HG02938 (cell line): ENCODE measurements around the gene SBNO2.
"Not testable (repeated sequence)": the region's sequence is repeated elsewhere in the genome, so short reads cannot be mapped to it uniquely, and the experiment has no call there.

Source experiments
- ATAC-seq: cut with Tn5 transposase; IDR thresholded peaks from one replicate; pipeline ENCODE4 v1.9.1; 2021; ENCODE audit warnings: mild to moderate bottlenecking, moderate library complexity; ENCODE audit not compliant: unreplicated experiment

SBNO2 gene

DNA sequence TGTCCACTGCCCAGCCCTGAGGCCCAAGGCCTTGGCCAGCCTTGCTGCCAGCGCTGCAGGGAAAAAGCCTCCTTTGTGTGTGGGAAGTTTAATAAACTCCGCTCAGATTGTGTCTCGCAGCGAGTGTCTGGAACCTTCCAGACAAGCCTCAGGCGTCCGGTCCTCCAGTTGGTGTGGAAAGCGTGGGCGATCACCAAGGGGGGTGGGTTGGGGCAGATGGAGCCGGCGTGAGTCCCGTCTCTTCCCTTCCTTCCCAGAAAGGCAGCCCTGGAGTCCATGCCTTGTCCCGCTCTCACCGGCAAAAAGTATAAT lies 36.1 kb upstream of the SBNO2 start:
- ATAC-seq, result no peak

DNA sequence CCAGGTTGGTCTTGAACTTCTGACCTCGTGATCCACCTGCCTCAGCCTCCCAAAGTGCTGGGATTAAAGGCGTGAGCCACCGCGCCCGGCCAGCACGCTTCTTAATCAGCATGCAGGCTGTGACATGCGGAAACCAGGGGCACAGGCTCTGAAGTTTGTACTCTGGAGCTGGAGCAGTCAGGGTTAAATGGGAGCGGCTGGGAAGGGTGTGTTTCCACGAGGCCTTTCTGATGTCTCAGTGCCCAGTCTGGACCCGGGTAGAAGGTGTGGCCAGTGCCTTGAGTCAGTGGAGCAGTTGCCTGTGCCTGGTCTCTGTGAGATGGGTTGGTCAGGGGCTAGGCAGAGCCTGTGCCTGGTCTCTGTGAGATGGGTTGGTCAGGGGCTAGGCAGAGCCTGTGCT lies 34.8 kb upstream of the SBNO2 start:
- ATAC-seq, result not testable (repeated sequence)

DNA sequence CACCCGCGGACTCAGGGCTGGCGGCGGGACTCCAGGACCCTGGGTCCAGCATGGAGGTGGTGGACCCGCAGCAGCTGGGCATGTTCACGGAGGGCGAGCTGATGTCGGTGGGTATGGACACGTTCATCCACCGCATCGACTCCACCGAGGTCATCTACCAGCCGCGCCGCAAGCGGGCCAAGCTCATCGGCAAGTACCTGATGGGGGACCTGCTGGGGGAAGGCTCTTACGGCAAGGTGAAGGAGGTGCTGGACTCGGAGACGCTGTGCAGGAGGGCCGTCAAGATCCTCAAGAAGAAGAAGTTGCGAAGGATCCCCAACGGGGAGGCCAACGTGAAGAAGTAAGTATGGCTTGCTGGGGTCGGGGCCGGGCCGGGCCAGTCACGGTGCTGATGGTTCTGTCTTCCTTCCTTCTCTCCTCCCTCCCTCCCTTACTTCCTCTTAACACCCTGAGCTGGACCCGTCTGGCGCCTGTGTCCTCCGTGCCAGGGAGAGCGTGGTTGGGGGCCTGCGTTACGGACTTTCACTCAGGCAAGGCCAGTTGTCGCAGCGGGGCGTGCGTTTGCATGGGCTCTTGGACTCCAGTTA lies 32.9 kb upstream of the SBNO2 start:
- ATAC-seq, result no peak

DNA sequence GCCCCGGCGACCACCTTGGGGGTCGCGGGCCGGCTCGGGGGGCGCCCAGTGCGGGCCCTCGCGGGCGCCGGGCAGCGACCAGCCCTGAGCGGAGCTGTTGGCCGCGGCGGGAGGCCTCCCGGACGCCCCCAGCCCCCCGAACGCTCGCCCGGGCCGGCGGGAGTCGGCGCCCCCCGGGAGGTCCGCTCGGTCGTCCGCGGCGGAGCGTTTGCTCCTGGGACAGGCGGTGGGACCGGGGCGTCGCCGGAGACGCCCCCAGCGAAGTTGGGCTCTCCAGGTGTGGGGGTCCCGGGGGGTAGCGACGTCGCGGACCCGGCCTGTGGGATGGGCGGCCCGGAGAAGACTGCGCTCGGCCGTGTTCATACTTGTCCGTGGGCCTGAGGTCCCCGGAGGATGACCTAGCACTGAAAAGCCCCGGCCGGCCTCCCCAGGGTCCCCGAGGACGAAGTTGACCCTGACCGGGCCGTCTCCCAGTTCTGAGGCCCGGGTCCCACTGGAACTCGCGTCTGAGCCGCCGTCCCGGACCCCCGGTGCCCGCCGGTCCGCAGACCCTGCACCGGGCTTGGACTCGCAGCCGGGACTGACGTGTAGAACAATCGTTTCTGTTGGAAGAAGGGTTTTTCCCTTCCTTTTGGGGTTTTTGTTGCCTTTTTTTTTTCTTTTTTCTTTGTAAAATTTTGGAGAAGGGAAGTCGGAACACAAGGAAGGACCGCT lies 32.2 kb upstream of the SBNO2 start:
- ATAC-seq, result no peak

DNA sequence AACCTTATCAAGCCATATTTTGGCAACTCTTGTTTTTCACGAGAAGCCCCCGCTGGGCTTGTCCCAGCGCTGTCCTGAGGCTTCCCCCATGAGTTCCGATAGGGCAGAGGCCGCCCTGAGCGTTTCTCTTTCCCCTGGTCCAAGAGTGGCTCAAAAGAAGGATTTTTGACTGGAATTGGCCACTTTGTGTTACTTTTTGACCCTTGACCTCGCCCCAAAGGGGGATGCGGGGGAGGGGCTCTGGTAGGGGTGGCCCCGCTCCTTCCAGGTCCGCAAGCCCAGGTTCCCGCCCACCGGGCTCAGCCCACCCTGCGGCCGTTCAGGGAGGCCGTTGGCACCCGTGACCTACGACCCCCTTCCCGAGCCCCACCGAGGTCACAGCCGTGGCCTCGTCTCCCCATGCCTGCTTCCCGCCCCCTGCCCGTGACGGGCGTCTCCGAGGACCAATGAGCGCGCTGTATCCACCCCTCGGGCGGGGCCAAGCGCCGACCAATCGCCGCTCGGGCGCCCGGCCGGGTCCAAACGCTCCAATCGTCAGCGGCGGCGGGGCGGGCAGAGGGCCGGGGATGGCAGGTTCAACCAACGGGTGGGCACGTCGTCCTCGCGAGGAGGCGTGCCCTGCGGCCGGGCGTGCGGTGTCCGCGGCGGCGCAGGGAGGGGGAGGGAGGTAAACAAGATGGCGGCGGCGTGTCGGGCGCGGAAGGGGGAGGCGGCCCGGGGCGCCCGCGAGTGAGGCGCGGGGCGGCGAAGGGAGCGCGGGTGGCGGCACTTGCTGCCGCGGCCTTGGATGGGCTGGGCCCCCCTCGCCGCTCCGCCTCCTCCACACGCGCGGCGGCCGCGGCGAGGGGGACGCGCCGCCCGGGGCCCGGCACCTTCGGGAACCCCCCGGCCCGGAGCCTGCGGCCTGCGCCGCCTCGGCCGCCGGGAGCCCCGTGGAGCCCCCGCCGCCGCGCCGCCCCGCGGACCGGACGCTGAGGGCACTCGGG lies 31.3 kb upstream of the SBNO2 start, which contains the start of gene STK11:
Gene STK11 (plus strand): TSS at position 665 of the 986 bp plus-strand sequence. CDS start 1,136 bp downstream, outside the sequence.
- ATAC-seq, result peak; percentile 79

DNA sequence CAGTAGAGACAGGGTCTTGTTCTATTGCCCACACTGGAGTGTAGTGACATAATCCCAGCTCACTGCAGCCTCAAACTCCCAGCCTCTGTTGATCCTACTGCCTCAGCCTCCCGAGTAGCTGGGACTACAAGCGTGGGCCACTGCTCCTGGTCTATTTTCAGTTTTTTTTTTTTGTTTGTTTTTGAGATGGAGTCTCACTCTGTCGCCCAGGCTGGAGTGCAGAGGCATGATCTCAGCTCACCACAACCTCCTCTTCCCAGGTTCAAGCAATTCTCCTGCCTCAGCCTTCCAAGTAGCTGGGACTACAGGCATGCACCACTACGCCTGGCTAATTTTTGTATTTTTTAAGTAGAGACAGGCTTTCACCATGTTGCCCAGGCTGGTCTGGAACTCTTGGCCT lies 26.5 kb upstream of the SBNO2 start:
- ATAC-seq, result not testable (repeated sequence)

DNA sequence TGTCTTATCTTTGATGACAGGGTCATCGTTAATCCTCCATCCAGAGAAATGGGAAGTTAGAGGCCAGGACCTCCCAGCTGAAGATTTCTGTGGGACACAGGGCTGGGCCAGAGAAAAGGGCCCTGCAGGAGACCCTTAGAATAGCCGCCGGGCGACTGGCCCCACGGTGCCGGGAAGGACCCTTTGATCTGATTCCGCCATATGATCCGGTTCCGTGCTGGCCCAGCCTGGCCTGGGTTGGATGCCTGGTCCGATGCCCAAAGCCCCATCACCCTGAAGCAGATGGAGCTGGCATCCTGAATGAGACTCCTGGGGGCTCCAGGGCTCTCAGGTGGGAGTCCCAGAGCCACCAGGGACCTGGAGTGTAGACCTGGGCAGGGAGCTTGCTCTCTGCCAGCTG lies 25.5 kb upstream of the SBNO2 start:
- no peak for ATAC-seq

DNA sequence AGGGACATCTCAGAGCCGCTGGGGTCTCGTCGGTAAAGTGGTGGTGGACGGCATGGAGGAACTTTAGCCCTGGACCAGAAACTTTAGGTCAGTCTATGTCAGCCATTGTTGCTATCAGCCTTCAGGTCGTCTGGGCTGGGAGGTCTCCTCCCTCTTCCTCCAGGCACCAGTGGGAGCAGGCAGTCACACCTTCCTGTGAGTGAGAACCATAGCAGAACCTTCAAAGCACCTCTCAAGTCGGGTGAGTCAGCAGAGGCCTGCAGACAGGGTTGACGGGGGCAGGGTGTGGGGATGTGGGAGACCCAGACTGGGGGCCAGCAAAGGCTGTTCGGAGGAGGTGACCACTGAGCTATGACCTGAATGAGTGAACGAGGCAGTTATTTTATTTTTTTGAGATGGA lies 15.4 kb upstream of the SBNO2 start:
- ATAC-seq, result no peak

DNA sequence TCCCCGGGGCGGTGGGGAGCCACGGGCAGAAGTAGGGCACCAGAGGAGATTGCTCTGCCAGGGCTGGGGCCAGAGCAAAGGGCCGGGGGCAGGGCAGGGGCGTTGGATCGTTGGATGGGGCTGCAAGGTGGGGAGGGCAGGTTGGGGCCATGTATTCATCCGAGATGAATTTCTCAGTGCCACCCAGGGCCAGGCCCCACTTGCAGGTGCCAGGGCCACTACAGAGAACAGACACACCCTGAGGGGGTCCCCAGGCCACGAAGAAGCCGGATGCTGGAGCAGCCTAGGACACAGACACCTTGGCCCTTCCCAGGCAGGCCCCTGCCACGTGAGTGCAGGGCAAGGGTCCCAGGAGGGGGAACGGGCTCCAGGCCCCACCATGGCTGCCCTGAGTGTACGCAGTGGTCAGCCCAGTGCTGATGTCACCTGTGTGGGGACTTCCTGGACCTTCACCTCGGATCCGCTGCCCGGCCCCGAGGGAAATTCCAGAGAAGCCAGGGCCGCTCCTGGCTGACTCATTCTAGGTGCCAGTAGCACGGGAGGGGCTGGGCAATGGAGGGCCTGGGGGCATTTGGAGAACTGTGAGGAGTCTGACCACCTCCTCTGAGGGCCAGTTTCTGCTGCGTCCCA lies 9.6 kb upstream of the SBNO2 start:
- no peak for ATAC-seq

DNA sequence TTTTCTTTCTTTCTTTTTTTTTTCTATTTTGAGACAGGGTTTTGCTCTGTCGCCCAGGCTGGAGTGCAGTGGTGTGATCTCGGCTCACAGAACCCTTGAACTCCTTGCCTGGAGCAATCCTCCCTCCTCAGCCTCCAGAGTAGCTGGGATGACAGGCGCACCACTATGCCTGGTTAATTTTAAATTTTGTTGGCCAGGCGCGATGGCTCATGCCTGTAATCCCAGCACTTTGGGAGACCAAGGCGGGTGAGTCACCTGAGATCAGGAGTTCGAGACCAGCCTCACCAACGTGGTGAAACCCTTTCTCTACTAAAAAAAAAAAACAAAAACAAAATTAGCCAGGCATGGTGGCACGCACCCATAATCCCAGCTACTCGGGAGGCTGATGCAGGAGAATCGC lies 8.7 kb upstream of the SBNO2 start:
- no peak for ATAC-seq

DNA sequence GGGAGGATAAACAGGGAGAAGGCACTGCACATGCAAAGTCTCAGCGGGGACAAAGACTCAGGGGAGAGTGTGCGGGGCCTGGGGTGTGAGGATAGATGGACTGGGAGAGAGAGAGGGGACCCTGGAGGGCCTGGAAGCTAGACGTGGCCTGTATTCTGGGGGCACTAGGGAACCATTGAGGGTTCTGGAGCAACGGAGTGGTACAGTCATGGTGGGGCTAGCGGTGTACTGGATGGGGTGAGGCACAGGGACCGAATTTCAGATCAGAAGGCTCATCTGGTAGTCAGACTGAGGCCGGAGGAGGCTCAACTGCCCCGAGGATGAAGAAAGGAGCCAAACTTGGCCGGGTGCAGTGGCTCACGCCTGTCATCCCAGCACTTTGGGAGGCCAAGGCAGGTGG lies 8.0 kb upstream of the SBNO2 start:
- ATAC-seq, result no peak

DNA sequence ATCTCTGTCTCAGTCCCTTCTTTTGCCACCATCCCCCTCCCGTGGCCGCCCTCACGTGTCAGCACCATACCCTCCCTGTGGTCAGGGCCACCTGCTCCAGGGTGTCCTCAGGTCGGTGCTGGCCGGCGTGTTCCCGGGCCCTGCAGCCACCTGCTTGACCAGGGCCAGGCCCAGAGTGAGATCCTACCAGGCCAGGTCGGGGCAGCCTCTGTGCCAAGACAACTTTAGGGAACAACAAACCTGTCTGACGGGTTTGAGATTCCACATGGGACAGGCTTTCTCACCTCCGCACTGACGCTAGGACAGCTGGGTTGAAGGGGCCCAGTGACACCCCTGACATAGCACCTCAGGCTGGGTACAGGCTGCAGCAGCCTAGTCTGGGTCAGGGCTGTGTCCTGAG lies 7.5 kb upstream of the SBNO2 start:
- ATAC-seq, result no peak

DNA sequence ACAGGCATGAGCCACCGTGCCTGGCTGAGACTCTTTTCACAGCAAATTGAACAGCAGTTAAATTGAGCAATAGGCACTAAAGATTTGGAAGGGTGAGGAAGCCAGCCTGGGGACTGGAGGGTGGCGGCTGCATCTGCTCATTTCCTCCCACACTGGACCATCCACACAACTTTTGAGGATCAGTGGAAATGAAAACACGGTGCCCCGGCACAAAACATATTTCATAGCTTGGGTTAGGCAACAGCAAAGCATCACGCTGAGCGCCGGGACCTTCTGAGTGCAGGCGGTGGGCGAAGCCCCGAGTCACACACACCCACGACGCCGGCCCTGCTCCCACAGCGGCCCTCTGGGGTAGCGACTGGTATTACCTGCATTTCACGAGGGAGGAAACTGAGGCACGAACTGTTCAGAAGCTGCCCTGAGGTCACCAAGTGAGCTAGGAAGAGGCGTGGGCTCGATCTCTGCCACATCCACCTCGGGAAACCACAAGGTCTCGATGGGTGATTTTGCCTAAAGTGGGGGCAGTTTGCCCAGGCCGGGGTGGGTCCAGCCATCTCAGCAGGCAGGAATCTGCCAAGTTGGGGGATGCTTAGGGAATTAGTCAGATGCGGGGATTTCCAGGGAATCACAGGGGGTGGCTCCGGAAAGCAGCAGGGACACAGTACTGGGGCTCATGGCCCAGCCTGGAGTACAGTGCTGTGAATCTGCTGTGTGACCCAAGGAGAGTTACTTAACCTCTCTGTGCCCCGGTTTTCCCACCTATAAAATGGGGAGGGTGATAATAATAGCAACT lies 3.5 kb upstream of the SBNO2 start:
- ATAC-seq, result no peak

DNA sequence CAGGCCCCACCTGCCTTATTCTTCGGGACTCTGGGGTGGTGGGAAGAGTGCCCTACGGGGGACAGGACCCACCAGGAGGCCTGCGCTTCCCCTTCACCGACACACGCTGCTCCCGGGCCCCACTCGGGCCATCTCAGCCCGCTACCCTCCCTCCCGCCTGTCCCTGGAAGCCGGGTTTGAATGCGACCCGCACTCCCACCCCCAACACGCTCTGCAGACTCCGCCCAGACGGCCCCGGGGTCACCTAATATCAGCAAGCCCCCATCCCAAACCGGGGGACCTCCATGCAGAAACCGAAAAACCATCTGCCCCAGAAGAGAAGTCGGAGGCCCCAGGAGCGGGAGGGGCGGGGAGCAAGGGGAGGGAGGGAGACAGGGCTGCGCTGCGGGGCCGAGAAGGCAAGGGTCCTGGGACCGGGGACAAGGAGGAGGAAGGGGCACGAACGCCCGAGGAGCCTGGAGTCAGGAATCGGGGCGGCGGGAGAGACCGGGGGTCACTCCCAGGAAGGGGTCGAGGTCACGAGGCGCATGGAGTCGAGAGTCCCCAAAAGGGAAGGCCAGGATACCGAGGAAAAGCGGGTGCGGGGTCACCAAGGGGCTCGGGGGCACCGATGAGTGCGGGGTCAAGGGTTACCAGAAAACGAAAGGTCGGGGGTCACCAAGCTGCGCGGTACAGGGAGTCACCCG lies 766 bp downstream of the SBNO2 start:
- no peak for ATAC-seq

DNA sequence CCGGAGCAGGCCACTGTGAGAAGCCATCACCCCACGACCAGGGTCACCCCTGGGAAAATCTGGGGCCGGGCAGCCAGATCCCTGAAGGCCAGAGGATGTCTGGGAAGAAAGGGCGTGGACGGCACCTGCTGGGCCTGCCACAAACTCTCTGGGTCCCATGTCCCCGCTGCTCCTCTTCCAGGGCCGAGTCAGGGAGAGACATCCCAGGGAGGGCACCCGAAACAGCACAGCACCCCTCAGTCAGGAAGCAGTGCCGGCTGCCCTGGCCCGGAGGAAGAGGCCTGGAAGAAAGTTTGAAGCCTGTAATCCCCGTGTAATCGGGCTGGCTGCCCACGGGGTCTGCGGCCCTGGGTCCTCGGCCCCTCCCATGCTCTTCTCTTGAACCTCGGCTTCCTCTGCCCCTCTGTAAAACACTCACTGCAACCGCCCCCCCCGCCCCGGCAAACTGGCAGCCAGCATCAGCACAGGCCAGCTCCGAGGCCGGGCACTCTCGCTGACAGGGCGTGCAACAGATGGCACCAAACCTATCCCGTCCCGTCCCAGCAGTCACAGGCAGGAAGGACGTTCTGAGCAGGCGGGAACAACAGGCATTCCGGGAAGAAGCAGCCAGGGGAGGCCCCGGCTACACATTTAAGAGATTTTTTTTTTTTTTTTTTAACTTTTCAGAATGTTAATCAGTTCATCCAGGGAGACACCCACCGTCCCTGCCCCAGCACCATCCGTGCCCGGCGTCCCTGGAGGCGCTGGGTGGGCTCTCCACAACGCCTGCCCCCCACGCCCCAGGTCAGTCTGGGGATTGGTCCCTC lies 1.5 kb downstream of the SBNO2 start:
- no peak for ATAC-seq

DNA sequence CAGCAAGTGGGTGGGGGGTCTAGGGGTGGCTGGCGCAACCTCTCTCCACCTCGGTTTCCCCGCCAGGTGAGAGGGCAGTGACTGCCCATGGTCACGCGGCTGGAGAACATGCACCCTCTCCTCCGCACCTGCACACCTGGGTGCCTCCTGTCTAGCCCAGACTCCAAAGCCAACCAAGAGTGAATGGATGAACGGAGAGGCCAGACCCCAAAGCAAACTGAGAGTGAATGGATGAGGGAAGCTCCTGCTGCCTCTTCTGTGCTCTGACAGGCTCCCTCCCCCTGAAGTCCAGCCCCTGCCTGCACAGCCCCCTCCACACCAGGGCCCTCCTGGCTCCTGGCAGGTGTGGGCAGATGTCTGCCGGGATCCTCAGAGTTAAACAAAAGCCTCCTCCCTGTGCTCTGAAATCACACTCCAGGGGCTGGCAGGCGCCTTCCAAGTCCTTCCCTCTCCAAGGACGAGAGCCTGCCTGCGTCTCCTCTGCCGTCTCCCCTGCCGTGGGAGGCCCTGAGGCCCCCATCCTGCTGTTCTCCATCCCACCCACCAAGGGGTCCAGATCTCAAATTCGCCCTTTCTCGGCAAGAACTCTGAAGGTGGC lies 2.2 kb downstream of the SBNO2 start:
- ATAC-seq, result no peak

DNA sequence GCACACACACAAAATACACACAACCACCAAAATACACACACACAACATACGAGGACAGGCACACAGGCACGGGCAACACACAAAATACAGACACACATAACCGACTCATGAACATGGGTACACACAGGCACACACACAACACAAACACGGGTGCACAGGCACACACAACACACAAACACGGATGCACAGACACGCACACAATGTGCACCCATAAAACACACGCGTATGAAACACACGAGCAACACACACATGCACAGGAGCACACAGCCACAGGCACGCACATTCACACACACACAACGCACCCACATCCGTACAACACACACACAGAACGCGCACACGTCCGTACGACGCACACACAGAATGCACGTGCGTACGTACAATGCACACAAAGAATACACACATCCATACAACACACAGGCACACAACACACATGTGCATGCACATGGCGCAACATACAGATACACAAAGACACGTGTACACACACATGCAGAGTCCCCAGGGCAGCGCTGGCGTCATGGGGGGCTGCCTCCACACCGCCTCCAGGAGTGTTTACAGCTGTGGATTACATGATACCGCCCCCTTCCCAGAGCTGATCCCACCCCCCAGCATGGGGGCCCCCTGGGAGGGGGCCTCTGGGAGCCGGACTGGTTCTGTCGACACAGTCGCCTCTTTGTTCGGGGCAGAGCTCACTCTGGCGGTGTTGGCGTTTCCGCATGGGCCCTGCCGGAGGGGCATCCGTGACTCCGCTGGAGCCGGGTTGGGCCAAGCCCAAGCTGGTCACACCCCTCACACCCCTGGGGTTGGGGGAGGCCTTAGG lies 2.9 kb downstream of the SBNO2 start:
- ATAC-seq, result no peak
